Activated CD8-positive, alpha-beta memory T cell treated with anti-CD3 and anti-CD28 coated beads, Interleukin-2, amount 50 U/mL, for 4 hours (primary cell): Measurements from ENCODE around the gene HOXA13.

Experiments used
- DNase-seq: peaks from one replicate; pipeline ENCODE4 v3.0.0-alpha.2; 2020

The HOXA13 gene

DNA sequence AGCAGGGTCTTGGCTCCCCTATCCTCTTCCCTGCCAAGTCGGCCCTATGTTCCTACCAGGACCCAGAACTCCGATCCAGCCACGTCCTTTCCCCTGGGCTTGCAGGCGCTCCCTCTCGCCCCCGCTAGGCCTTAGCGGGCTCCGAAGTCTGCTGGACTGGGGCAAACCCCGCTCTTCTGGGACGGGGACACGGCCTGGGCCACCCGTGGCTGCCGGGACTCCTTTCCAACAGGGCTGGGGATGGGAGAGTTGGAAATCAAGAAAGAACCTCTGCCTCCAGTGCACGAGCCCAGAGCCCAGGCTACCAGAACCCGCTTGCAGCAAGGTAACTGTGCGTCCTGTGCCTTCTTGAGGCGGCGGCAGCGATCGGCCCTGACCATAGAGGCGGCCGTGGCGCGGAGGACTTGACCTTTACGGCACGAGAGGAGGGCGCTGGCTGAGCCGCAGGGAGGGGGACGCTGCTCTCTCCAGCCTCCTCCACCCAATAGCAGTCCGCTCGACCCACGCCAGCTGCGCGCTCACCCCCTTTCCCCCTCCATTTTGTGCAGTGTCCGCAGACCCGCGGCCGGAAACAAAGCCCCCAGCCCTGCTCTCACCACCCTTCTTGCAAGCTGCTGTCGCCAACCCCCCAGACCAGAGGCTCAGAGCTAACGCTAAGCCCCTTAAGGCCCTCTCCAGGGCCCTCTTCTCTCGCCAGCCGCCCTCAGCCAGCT, 7.9 kb downstream of the HOXA13 start:
- DNase-seq, result no peak

DNA sequence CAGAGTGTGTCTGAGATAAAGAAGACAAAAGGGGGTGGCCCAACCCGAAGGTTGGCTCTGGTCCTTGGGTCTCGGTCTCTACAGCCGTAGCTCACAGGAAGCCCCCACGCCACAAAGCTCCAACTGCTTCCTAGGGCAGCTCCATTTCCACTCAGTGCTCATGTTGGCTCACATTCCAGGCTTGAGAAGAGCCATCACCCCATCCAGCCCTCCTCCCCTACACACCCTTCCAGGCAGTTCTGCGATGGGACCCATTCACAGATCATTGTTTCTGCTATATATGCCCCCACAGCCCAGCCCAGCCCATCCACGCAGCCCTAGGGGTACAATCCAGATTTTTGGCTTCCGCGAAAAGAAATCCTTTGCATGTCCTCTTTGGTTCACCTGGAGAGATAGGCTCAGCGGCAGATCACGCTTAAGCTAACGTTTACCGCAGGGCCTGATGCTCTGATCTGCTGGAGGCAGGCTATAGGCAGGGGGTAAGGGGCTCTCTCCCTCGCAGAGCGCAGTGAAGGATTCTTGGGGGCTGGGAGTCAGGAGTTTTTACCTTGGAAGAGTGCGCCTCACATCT, 8.6 kb downstream of the HOXA13 start:
- DNase-seq, result no peak

DNA sequence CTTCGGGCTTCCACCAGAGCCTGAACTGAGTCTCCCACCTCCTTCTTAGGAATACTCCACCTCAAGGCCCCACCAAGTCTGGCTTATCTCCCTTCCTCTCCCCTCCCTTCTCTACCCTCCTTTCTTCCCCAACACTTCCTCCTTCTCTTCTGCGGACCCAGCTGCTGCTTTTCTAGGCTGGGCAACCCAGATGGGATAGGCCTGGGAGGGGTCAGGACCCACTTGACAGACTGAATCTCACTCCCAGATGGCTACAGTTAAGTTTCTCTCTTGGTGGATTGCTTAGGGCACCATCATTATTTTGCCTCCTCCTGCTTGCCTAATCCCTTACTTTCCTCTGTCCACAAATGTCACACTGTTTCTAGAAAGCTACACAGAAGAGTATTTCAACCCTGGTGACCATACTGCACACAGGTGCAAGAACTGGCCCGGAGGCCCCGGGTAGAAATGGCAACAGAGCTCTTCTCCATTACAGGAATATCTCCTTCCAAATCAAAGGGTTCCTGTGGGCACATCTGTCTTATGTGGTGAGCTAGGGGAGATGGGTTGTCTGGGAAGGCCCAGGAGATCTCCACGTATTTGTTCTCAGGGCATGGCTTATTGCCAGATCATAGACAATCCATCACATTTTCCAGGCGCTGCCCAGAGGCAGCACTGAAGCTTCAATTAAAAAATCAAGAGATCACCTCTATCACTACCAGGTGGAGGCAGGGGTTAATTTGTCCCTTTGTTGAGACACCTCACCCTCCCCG, 9.7 kb downstream of the HOXA13 start:
- no peak for DNase-seq

DNA sequence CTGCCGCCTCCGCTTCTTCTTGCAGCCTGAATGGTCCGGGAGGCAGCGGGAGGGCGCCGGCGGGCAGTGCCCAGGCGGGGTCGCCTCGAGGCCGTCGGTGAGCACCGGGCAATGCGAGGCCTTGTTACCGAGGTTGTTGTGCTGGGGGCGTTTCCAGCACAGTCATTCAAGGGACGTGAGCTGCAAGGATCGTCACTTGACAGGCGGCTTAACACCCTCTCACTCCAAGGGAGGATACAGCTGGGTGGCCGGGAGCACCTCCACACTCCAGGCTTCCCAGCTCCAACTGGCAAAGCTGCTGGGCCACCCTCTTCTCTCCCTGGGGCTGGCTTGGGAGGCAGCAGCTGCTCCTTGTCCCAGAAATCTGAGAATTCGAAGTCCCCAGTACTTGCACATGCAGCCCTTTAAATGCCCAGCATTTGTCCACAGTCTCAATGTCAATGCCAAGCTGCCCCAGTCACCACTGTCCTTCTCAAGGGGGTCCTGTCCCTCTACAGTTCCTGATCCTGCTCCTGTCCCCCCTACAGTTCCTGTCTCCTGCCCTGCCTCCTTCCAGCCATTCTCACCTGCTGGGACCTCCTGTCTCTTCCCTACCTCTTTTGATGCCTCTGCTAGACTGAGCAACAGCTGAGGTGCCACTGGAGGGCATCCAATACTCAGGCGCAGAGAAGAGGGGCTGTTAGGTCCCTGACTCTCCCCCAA, 10.4 kb downstream of the HOXA13 start:
- no peak for DNase-seq

DNA sequence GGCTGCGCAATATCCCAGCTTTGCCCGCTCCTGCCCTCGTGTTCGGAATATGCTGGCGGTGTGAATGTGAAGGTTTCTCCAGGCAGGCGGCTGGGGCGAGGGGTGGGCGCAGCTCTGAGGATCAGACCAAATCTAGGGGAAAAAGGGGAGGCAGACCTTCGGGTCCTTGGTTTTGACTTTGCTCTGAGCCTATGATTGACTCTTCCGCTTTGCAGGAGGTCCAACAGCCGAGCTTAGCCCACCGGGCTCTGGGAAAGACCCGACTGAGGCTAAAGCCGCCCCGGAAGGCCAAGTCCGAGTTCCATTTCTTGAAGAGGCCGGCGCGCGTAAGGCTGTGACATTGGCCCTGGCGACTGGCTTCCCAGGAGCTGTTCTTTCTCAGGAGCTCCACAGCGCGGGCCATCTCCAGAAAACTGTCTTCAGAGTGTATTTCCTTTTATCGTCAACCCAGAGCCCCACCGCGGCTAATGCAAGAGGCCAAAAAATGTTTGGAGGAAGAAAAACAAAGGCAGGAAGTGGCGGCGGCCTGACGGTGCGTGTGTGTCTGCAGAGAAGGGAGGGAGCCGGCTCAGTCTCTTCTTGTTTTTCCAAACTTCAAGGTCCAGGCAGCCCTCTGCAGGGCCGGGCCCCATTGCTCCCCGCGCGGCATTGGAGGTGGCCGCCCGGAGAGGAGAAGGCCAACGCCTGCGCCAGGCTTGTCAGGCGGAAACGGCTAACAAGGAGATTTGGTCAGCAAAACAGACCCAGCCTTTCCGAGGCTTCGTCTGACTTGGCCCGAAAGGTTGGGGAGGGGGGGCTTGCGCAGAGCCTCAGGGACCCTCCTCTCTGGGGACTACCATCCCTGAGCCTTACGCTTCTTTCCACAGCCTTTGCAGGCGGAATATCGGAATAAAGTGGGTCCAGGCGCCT, 11.3 kb downstream of the HOXA13 start:
- no peak for DNase-seq

DNA sequence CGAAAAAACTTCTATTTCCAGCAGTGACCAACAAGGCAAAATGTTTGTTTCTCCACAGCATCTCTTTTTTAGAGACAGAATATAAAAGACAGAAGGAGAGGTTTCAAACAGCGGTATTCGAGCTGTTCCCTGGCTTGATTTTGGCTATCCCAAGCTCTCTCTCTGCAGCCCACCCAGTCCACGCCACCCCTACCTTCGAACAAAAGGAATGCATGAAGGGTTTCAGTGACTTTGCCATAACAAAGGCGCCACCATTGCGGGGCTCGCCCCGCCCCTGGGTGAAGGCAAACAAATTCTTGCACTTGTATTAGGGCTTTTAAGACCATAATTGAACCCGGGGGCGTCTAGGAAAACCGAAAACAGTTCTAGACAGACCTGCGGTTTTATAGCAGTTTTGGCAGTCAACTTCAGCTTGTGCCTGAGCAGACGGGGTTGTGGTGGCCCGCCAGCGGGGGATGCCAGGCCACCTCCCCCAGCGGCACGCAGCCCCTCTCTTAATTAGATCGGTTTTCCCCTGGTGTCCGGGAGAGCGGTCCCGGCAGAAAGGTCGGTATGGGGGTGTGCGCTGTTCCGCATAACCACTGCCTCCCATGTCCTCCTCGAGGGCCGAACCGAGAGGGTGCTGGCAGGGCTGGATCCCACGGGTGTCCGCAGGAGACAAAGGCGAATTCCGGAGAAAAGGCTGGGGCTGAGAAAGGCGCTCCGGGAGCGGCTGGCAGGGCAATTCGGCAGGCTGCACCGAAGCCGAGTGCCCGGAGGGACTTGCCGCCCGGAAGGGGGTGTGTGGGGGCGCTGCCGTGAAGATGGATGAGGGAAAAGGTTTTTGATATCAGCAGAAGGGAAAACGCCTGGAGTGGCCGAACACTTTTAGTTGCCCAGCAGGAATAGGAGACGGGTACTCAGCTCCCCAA, 12.2 kb downstream of the HOXA13 start:
- no peak for DNase-seq

- no peak for DNase-seq
These were observed 13.0 kb downstream of the HOXA13 start for GRCh38 chr7:27186668-27187474.

DNA sequence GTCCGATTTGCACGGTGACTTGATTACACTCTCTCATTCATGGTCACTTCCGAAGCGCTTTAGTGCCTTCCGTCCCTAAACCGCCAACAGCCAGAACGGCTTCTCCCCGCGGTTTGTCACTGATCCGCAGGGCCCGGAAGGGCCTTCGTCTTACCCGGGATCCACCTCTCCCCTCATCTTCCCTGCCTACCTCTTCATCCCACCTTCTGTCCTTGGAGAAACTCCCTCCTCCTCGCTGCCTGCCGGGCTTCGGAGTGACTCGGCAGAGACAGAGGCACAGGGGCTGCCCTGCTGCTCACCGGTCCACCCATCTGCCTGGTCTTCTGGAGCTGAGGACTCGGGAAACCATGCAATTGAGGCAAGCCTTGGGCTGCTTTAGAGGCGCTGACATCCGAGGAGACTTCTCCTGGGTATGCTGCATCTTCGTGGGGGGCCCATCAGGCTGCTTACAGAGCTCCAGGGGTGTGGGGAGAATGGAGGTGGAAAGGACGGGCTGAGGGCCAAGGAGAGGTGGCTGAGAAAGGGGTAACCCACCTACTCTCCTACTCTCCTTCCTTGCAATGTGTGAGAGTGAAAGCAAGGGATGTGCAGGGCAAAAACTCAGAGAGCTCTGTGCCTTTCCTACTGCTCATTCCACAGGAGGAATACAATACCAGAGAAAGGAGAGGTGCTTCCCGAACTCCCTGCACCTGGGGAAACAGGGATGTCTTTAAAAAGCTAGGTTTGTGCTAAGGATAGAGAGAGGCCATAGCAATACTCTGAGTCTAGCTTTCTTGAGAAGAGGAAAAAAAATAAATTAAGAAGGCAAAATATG, 13.8 kb downstream of the HOXA13 start:
- DNase-seq, result no peak

DNA sequence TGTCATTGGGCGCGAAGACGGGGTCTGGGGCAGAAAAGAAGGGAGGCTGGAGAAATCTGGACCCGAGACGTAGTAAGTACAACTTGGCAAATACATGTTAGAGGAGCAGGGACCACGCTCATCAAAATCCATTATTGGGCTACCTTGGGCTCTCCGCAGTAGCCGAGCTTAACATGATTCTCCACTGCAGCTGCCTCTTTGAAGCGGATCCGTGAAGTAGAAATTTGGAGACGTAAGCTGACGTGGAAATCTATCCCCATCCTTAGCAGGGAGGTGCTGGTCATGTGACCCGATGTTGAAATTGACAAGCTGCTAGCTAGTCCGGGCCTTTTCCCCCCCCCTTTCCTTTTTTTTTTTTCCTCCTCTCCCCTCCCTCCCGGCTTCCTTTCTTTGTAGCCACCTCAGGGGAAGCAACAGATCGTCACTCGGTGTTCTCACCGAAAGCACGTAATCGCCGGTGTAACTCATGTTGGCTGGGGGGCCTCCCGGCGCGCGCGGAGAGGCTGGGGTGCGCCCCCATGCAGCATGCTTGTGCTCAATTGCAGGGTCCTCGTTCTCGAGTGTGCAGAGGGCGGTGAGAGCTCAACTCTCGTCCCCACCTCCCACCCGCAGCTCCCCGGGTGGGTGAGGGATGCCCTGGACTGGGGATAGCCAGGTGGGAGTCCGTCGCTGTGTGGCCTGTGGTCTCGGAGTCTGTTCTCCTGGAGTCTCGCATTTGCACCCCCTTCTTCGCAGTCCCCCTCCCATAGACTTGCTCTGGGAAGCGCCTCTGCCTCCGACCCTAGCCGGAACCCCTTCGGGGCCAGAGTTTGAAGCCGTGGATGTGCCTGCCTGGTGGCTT, 14.7 kb downstream of the HOXA13 start, which contains the start of gene HOXA11:
HOXA11 (minus strand) TSS at position 220 of the 841 bp plus-strand sequence; CDS start at position 132, 88 bp downstream.
- no peak for DNase-seq

DNA sequence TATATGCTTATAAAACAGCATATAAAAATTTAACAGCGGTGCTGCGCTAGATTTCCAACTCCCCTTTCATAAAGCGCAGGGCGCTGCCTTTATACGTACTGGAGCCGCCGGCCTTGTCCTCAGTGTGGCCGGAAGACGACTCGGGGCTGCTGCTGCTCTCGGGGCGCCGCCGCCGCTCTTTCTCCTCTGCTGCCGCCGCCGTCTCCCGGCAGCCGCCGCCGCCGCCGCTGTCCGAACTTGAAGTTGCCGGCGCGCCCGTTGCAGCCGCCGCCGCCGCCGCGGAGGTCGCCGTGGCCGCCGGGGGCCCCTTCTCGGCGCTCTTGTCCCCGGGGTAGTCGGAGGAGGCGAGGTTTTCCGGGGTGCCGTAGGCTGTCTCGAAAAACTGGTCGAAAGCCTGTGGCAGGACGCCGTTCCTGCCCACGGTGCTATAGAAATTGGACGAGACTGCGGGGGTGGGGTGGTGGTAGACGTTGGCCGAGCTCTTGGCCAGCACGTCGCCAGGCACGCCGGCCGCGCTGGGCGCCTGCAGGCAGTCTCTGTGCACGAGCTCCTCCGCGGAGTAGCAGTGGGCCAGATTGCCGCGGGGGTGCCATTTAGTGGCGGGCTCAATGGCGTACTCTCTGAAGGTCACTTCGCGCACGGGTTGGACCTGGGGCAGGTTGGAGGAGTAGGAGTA, 15.4 kb downstream of the HOXA13 start:
- peak; percentile 24 for DNase-seq

- DNase-seq, result no peak
These were observed 16.1 kb downstream of the HOXA13 start for GRCh38 chr7:27183682-27184336.

DNA sequence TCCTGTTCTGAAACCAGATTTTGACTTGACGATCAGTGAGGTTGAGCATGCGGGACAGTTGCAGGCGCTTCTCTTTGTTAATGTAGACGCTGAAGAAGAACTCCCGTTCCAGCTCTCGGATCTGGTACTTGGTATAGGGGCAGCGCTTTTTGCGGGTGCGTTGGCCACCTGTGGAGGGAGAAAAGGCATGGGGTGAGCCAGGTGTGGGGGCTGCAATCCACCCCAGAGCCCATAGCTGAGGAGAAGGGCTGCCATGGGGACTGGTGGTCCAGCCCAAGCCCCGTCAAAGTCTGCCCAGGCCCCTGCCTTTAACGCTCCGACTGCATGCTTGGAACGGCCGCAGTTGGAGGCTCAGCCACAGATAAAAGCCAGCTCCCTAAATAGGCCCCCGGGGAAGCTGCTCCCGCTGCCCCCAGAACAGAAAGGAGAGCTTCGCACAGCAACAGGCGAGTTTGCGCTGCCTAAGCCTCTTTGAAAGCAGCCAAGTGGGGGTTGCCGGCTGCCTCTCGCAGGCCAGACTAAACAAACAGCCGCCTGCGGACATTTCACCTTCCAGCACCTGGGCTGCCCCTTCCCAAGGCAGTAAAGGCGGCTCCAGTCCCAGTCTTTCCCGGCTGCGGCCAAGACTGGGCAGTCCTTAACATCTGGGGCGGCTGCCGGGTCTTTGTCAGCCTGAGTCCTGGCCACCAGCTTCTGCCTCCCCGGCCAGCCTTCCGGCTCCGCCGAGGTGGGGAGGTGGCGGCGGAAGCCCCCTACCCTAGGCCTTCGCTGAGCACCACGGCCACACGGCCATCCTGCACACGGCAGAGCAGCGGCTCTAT, 16.8 kb downstream of the HOXA13 start:
- DNase-seq, result no peak

- DNase-seq, result no peak
These were observed 17.5 kb downstream of the HOXA13 start for GRCh38 chr7:27182285-27182841.

DNA sequence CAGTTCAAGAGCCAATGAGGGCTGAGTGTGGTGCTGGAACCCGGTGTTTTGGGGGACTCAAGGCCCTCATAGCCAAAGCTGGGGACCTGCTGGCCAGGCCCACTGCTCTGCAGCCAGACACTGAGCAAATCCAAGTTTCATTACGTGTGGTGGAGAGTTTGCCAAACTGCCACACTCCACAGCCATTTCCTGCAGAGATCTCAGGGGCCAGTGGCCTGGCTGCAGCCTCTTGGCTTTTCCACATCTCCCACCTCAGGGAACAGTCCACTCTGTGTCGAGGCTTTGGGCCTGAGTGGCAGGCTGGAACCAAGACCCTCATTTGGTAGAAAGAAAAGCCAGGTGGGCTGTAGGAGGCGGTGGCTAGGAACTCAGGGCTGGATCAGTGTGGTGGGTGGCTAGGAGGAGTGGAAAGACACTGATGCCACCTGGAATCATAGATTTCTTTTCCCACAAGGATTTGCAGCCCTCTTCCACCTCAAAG, 18.1 kb downstream of the HOXA13 start:
- DNase-seq, result no peak
